PC-9 (cell line): Measurements from ENCODE around the gene PUS7L.

Experiments
- CTCF ChIP-seq: fragments of 200-600 bp; sonication (generic); conservative IDR thresholded peaks from 2 replicates; pipeline ENCODE4 v1.6.1; 2017; ENCODE audit warnings: mixed run types, antibody characterized with exemption, mild to moderate bottlenecking, moderate library complexity
- EZH2 ChIP-seq: fragments of 200-600 bp; sonication (generic); IDR thresholded peaks from 2 replicates; pipeline ENCODE4 v1.8.0; 2017; ENCODE audit warnings: antibody characterized with exemption, low read depth

GRCh38 chr12:43696154-43696553, 62.4 kb downstream of the PUS7L start:
- TF ChIP-seq CTCF, result no peak
- TF ChIP-seq EZH2, result no peak
